H1 (cell line): Measurements from ENCODE around the gene PLEK2. TPM values are rescaled to one million over a fixed set of nuclear protein-coding genes. Genes with fewer than 3 reads are reported as not detected.

Experiments
- CTCF ChIA-PET: fragments of 300-600 bp; sonication (Branson Sonifier 250); formaldehyde crosslinking; loops from one replicate; lab custom pipeline; 2021; ENCODE audit not compliant: partially characterized antibody; lab: Charles Lee
- POLR2A ChIA-PET: fragments of 300-600 bp; sonication (Branson Sonifier 250); formaldehyde crosslinking; loops from one replicate; lab custom pipeline; 2021; ENCODE audit warnings: inconsistent platforms; ENCODE audit not compliant: partially characterized antibody; lab: Charles Lee
- DNase-seq, 2 experiments: peaks; one replicate each; pipeline versions ENCODE4 v3.0.0 to v3.0.0-alpha.2; 2010 to 2022; ENCODE audit warnings: low spot score in 2 of 2, low read depth in 1 of 2, mixed read lengths in 1 of 2
- FAIRE-seq: peaks from 2 replicates; lab custom pipeline; 2011; peaks lifted over from hg19 to GRCh38; lab: Jason Lieb, UNC
- H2AFZ ChIP-seq: 2 replicates; pipeline ENCODE4 v1.8.1; 2012; ENCODE audit warnings: low read length, inconsistent platforms
- H2AK5ac ChIP-seq: 2 replicates; pipeline ENCODE4 v1.6.1; 2013; ENCODE audit warnings: low read depth, low read length
- H2BK120ac ChIP-seq: replicated peaks from 2 replicates; pipeline ENCODE3; 2013; ENCODE audit warnings: low read depth, low read length, inconsistent platforms
- H2BK12ac ChIP-seq: 2 replicates; pipeline ENCODE4 v1.6.1; 2013; ENCODE audit warnings: low read depth, low read length
- H2BK15ac ChIP-seq: 2 replicates; pipeline ENCODE4 v1.6.1; 2013; ENCODE audit warnings: low read length
- H2BK20ac ChIP-seq: 2 replicates; pipeline ENCODE4 v1.6.1; 2013; ENCODE audit warnings: low read length
- H2BK5ac ChIP-seq: 2 replicates; pipeline ENCODE4 v1.6.1; 2013; ENCODE audit warnings: low read depth, low read length
- H3K14ac ChIP-seq: 2 replicates; pipeline ENCODE4 v1.6.1; 2013; ENCODE audit warnings: inconsistent platforms; ENCODE audit not compliant: insufficient read length
- H3K18ac ChIP-seq: 2 replicates; pipeline ENCODE4 v1.6.1; 2013; ENCODE audit warnings: low read length; ENCODE audit errors: extremely low read depth
- H3K23ac ChIP-seq: 2 replicates; pipeline ENCODE4 v1.6.1; 2013; ENCODE audit warnings: inconsistent platforms; ENCODE audit not compliant: insufficient read length
- H3K23me2 ChIP-seq: 2 replicates; pipeline ENCODE4 v1.6.1; 2013; ENCODE audit warnings: low read depth, low read length
- H3K27ac ChIP-seq: 2 replicates; pipeline ENCODE4 v1.6.1; 2011; ENCODE audit warnings: low read depth, low read length, inconsistent platforms
- H3K27me3 ChIP-seq, 4 experiments: replicated peaks in 1 of 4; 1 replicate in 1 of 4; 2 replicates in 3 of 4; pipeline versions ENCODE4 v1.6.1 to v1.8.1; 2011 to 2013; ENCODE audit warnings: low read length in 3 of 4, mild to moderate bottlenecking in 3 of 4, inconsistent platforms in 2 of 4, mixed read lengths in 2 of 4, moderate library complexity in 1 of 4; ENCODE audit not compliant: control insufficient read depth in 3 of 4, insufficient read depth in 3 of 4; ENCODE audit errors: extremely low read depth in 1 of 4
- H3K36me3 ChIP-seq, 4 experiments: 2 replicates each; pipeline versions ENCODE4 v1.6.1 to v1.8.1; 2011 to 2013; ENCODE audit warnings: mild to moderate bottlenecking in 4 of 4, low read length in 3 of 4, moderate library complexity in 2 of 4, control low read depth in 1 of 4, inconsistent platforms in 1 of 4; ENCODE audit not compliant: insufficient read depth in 4 of 4, control insufficient read depth in 2 of 4
- H3K4ac ChIP-seq: replicated peaks from 2 replicates; pipeline ENCODE3; 2013; ENCODE audit warnings: low read length, low read depth, mixed read lengths, inconsistent platforms; ENCODE audit not compliant: insufficient read length
- H3K4me1 ChIP-seq, 4 experiments: replicated peaks in 1 of 4; 1 replicate in 1 of 4; 2 replicates in 3 of 4; pipeline versions ENCODE4 v1.6.1 to v1.8.1; 2011 to 2013; ENCODE audit warnings: low read length in 3 of 4, inconsistent platforms in 2 of 4, mixed read lengths in 1 of 4; ENCODE audit not compliant: insufficient read depth in 4 of 4, control insufficient read depth in 3 of 4
- H3K4me2 ChIP-seq, 2 experiments: 2 replicates each; pipeline versions ENCODE4 v1.6.1 to v1.8.1; 2011 to 2013; ENCODE audit warnings: low read depth in 2 of 2, low read length in 2 of 2, control low read depth in 1 of 2, inconsistent platforms in 1 of 2, mild to moderate bottlenecking in 1 of 2; ENCODE audit not compliant: insufficient read depth in 1 of 2
- H3K4me3 ChIP-seq, 4 experiments: fragments of 200-600, 300-600 bp in 1 of 4; sonication (generic), shearing (Covaris generic), sonication (Bioruptor Twin) in 1 of 4; 2 replicates each; pipeline versions ENCODE4 v1.5.1 to v1.8.1; 2011 to 2016; ENCODE audit warnings: low read length in 4 of 4, low read depth in 3 of 4, control low read depth in 2 of 4, inconsistent platforms in 2 of 4, mild to moderate bottlenecking in 2 of 4, mixed read lengths in 1 of 4, moderate library complexity in 1 of 4; ENCODE audit not compliant: insufficient read depth in 2 of 4; ENCODE audit errors: extremely low read depth in 1 of 4
- H3K56ac ChIP-seq: replicated peaks from 2 replicates; pipeline ENCODE3; 2013; ENCODE audit warnings: low read depth, mild to moderate bottlenecking, mixed read lengths, low read length, inconsistent platforms; ENCODE audit not compliant: insufficient read length
- H3K79me1 ChIP-seq: 2 replicates; pipeline ENCODE4 v1.6.1; 2013; ENCODE audit warnings: low read depth, low read length, control low read depth
- H3K79me2 ChIP-seq, 2 experiments: 2 replicates each; pipeline versions ENCODE4 v1.6.1 to v1.8.1; 2012 to 2013; ENCODE audit warnings: low read length in 2 of 2, mild to moderate bottlenecking in 2 of 2, inconsistent platforms in 1 of 2; ENCODE audit not compliant: insufficient read depth in 2 of 2, control insufficient read depth in 1 of 2
- H3K9ac ChIP-seq, 4 experiments: replicated peaks in 1 of 4; 1 replicate in 1 of 4; 2 replicates in 3 of 4; pipeline versions ENCODE4 v1.6.1 to v1.8.1; 2011 to 2013; ENCODE audit warnings: low read depth in 3 of 4, low read length in 3 of 4, control low read depth in 2 of 4, mild to moderate bottlenecking in 2 of 4, moderate library complexity in 2 of 4, inconsistent platforms in 1 of 4; ENCODE audit errors: extremely low read depth in 1 of 4
- H3K9me3 ChIP-seq, 2 experiments: 2 replicates each; pipeline versions ENCODE4 v1.6.1 to v1.8.1; 2012 to 2013; ENCODE audit warnings: mild to moderate bottlenecking in 2 of 2, moderate library complexity in 2 of 2, control low read depth in 1 of 2, inconsistent platforms in 1 of 2, low read depth in 1 of 2, low read length in 1 of 2, mixed read lengths in 1 of 2; ENCODE audit not compliant: insufficient read depth in 2 of 2
- H4K20me1 ChIP-seq, 2 experiments: replicated peaks in 1 of 2; 2 replicates each; pipeline versions ENCODE3 to v1.8.1; 2011 to 2013; ENCODE audit warnings: inconsistent platforms in 2 of 2, low read length in 2 of 2, mild to moderate bottlenecking in 1 of 2; ENCODE audit not compliant: insufficient read depth in 2 of 2, control insufficient read depth in 1 of 2
- H4K5ac ChIP-seq: 2 replicates; pipeline ENCODE4 v1.6.1; 2013; ENCODE audit warnings: low read length, low read depth, mixed read lengths, inconsistent platforms; ENCODE audit not compliant: insufficient read length
- H4K8ac ChIP-seq: 2 replicates; pipeline ENCODE4 v1.8.0; 2013; ENCODE audit warnings: mild to moderate bottlenecking, moderate library complexity, low read length, inconsistent platforms; ENCODE audit not compliant: insufficient read depth; ENCODE audit errors: extremely low read depth
- H4K91ac ChIP-seq: replicated peaks from 2 replicates; pipeline ENCODE3; 2013; ENCODE audit warnings: low read length, mixed read lengths, inconsistent platforms; ENCODE audit not compliant: insufficient read length
- CBX5 ChIP-seq: fragments of 300-800, 300-1000 bp; sonication (generic); IDR thresholded peaks from 2 replicates; pipeline ENCODE4 v1.7.1; 2016; ENCODE audit warnings: antibody characterized with exemption, low read length, low read depth
- CBX8 ChIP-seq: fragments of 300-800, 300-1000 bp; sonication (generic); IDR thresholded peaks from 2 replicates; pipeline ENCODE4 v1.7.1; 2016; ENCODE audit warnings: low read depth, low read length, borderline replicate concordance
- CEBPB ChIP-seq: IDR thresholded peaks from 2 replicates; pipeline ENCODE4 v1.6.1; 2012; ENCODE audit warnings: low read depth, low read length
- CTBP2 ChIP-seq: IDR thresholded peaks from 2 replicates; pipeline ENCODE4 v1.7.0; 2011; ENCODE audit warnings: borderline replicate concordance, mild to moderate bottlenecking, moderate library complexity, mixed read lengths, low read length; ENCODE audit not compliant: insufficient read depth, insufficient read length
- GABPA ChIP-seq: IDR thresholded peaks from 2 replicates; pipeline ENCODE4 v1.6.1; 2011; ENCODE audit warnings: mild to moderate bottlenecking, low read length, moderate library complexity, borderline replicate concordance; ENCODE audit not compliant: insufficient read depth
- NANOG ChIP-seq: IDR thresholded peaks from 2 replicates; pipeline ENCODE4 v1.6.1; 2011; ENCODE audit warnings: low read length, low read depth, mild to moderate bottlenecking, inconsistent platforms; ENCODE audit not compliant: insufficient read depth, poor library complexity, severe bottlenecking
- POLR2AphosphoS5 ChIP-seq: IDR thresholded peaks from 2 replicates; pipeline ENCODE4 v1.6.1; 2011; ENCODE audit warnings: low read depth, low read length
- ZNF274 ChIP-seq: IDR thresholded peaks from 2 replicates; pipeline ENCODE4 v1.7.0; 2012; ENCODE audit warnings: low read length, borderline replicate concordance; ENCODE audit errors: extremely low read depth
- WGBS, 2 experiments: shearing (Covaris generic) in 1 of 2; methylation state at CpG; one replicate each; pipeline versions ENCODE4 v1.1.6 to v1.1.7; 2013 to 2015; ENCODE audit warnings: low lambda C conversion rate in 2 of 2, mixed read lengths in 2 of 2, inconsistent platforms in 1 of 2, low coverage in 1 of 2, missing lambda C conversion rate in 1 of 2; ENCODE audit not compliant: insufficient replicate concordance in 2 of 2, insufficient coverage in 1 of 2, insufficient read length in 1 of 2; ENCODE audit errors: extremely low coverage in 1 of 2, missing lambda C conversion rate in 1 of 2; 5-methylcytosine and 5-hydroxymethylcytosine counted together
- polyA plus RNA-seq, 7 experiments: library from polyadenylated mRNA; depleted of rRNA in 3 of 7; stranded (reverse) in 5 of 7; unstranded in 2 of 7; fragments of >200 nt in 5 of 7; fragments of 200-250 nt in 2 of 7; gene quantifications; 1 replicate in 5 of 7; 2 replicates in 1 of 7; 4 replicates in 1 of 7; pipeline versions ENCODE4 v1.2.1 to v1.2.3, GENCODE V29; 2011 to 2013; ENCODE audit warnings: missing spikeins in 2 of 7, mixed read lengths in 2 of 7
- total RNA-seq: library from RNA; stranded (reverse); fragmentation: NEBNext Ultra II Directional; extraction: Animal tissue kit (Norgen Biotek cat#: 25700); gene quantifications from 2 replicates; pipeline ENCODE4 v1.2.1, GENCODE V29; 2021

PLEK2 gene
- total and polyA plus RNA-seq, 2 of the 8 experiments (the other 6 are each of a cell fraction or from before 2014, with no cell fraction given) = 0.41 to 2.1 TPM

DNA sequence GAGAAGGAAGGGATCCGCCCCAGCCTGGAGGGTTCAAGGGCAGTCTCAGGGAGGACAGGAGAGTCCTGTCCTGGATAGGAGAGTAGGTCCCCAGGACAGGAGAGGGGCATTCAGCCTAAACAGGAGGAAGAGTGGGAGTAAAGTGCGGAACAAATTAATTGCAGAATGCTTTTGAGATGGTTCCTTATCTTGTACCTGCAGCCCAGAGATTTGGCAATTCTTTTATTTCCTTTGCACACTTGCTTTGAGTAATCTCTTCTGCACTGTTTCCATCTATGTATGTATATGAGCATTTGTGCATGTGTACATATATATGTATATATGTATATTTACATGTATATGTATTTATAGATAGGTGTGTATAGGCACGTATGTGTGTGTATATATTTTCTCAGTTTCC, 22.7 kb downstream of the PLEK2 start:
- H4K91ac ChIP-seq = no peak overlapping the region
- POLR2A ChIA-PET = interaction anchor here (1.0 kb wide), 1 partner anchor 11 kb away, joined by 3 read pairs; no protein-coding TSS in a partner anchor
- H4K20me1 ChIP-seq = no peaks in the 10 kb centered on the region
- H3K23me2 ChIP-seq = no peaks in the 10 kb centered on the region
- no peak overlapping the region for H3K23ac ChIP-seq
- H3K79me1 ChIP-seq = no peaks in the 10 kb centered on the region
- no peaks in the 10 kb centered on the region for H3K79me2 ChIP-seq
- H4K8ac ChIP-seq = no peak overlapping the region
- H3K4me2 ChIP-seq = no peak overlapping the region
- H2BK20ac ChIP-seq = no peak overlapping the region
- H3K4me3 ChIP-seq = no peak overlapping the region
- CTCF ChIA-PET = interaction anchor here (1.2 to 2.6 kb wide), 2 partner anchors 18 to 38 kb away, joined by 4 to 10 read pairs; no protein-coding TSS in a partner anchor
- no peak overlapping the region for H3K14ac ChIP-seq
- no peaks in the 10 kb centered on the region for H3K27me3 ChIP-seq
- DNase-seq (no peak), FAIRE-seq (no peak)
- peaks cover 0 to 17% (median 10%) of the 10 kb centered on the region in 4 experiments; a peak in 7 of 8 replicates for H3K36me3 ChIP-seq
- no peak overlapping the region for H2BK12ac ChIP-seq
- H3K4me1 ChIP-seq = no peaks in the 10 kb centered on the region
- H3K9me3 ChIP-seq = no peaks in the 10 kb centered on the region
- H2BK120ac ChIP-seq = no peak overlapping the region
- WGBS, 2 experiments = 93% methylated on average over 3 of the region's 3 CpGs; no CpG with 5 or more reads in 1 of the 2 experiments
- H3K27ac ChIP-seq = no peak overlapping the region
- H2AFZ ChIP-seq = no peak overlapping the region
- no peak overlapping the region for H3K4ac ChIP-seq
- no peak overlapping the region for H2BK5ac ChIP-seq
- no peak overlapping the region for H3K9ac ChIP-seq
- H3K18ac ChIP-seq = no peak overlapping the region
- no peak overlapping the region for H3K56ac ChIP-seq
- no peak overlapping the region for H2AK5ac ChIP-seq
- no peak for TF ChIP-seq GABPA
- TF ChIP-seq CBX5 = no peak
- no peak for TF ChIP-seq CTBP2
- TF ChIP-seq NANOG = no peak
- TF ChIP-seq CEBPB = no peak
- no peak for TF ChIP-seq ZNF274
- TF ChIP-seq CBX8 = no peak
- TF ChIP-seq POLR2AphosphoS5 = no peak
- no peak overlapping the region for H2BK15ac ChIP-seq
- no peak overlapping the region for H4K5ac ChIP-seq
